Glutamatergic neuron (in vitro differentiated cells): ENCODE data around the gene MTFR1L. TPM values are rescaled to one million over a fixed set of nuclear protein-coding genes. Genes with fewer than 3 reads are reported as not detected.

Experiments used
- DNase-seq: peaks from one replicate; pipeline ENCODE4 v3.0.0; 2022
- H3K27ac Mint-ChIP-seq: one replicate; pipeline ENCODE4 v1.8.0; 2020; ENCODE audit warnings: mild to moderate bottlenecking, mixed read lengths, inconsistent platforms; ENCODE audit not compliant: unreplicated experiment
- H3K27me3 Mint-ChIP-seq: one replicate; pipeline ENCODE4 v1.8.0; 2020; ENCODE audit warnings: mild to moderate bottlenecking, moderate library complexity, mixed read lengths, inconsistent platforms; ENCODE audit not compliant: unreplicated experiment
- H3K36me3 Mint-ChIP-seq: one replicate; pipeline ENCODE4 v1.8.0; 2020; ENCODE audit warnings: mild to moderate bottlenecking, mixed read lengths, inconsistent platforms; ENCODE audit not compliant: unreplicated experiment
- H3K4me1 Mint-ChIP-seq: one replicate; pipeline ENCODE4 v1.8.0; 2020; ENCODE audit warnings: mild to moderate bottlenecking, low read depth, mixed read lengths, inconsistent platforms; ENCODE audit not compliant: unreplicated experiment
- H3K4me3 Mint-ChIP-seq: one replicate; pipeline ENCODE4 v1.8.0; 2020; ENCODE audit warnings: mild to moderate bottlenecking, mixed read lengths, inconsistent platforms; ENCODE audit not compliant: unreplicated experiment
- H3K9me3 Mint-ChIP-seq: one replicate; pipeline ENCODE4 v1.8.0; 2020; ENCODE audit warnings: mild to moderate bottlenecking, moderate library complexity, mixed read lengths, inconsistent platforms; ENCODE audit not compliant: unreplicated experiment
- CTCF ChIP-seq: fragments of 200-600 bp; sonication (generic); IDR thresholded peaks from one replicate; pipeline ENCODE4 v1.5.0; 2021; ENCODE audit not compliant: partially characterized antibody, unreplicated experiment
- total RNA-seq: library from RNA; stranded (reverse); fragmentation: NEBNext Ultra II Directional; extraction: Animal tissue kit (Norgen Biotek cat#: 25700); gene quantifications from one replicate; pipeline ENCODE4 v1.2.1, GENCODE V29; 2021; ENCODE audit not compliant: unreplicated experiment

MTFR1L gene
- total RNA-seq, 1 donor from 2014 or later, result 70.4 TPM

- peaks cover 2% of the 10 kb centered on the region for H3K9me3 Mint-ChIP-seq
- peaks cover 22% of the 10 kb centered on the region for H3K4me1 Mint-ChIP-seq
- DNase-seq, result no peak
- H3K27ac Mint-ChIP-seq, result peak overlapping the region; percentile 81
- H3K4me3 Mint-ChIP-seq, result peak overlapping the region; percentile 65
- no peaks in the 10 kb centered on the region for H3K36me3 Mint-ChIP-seq
- H3K27me3 Mint-ChIP-seq, result peaks cover 4% of the 10 kb centered on the region
- no peak for TF ChIP-seq CTCF
Measured at GRCh38 chr1:25799352-25799934, 20.3 kb upstream of the MTFR1L start.

DNA sequence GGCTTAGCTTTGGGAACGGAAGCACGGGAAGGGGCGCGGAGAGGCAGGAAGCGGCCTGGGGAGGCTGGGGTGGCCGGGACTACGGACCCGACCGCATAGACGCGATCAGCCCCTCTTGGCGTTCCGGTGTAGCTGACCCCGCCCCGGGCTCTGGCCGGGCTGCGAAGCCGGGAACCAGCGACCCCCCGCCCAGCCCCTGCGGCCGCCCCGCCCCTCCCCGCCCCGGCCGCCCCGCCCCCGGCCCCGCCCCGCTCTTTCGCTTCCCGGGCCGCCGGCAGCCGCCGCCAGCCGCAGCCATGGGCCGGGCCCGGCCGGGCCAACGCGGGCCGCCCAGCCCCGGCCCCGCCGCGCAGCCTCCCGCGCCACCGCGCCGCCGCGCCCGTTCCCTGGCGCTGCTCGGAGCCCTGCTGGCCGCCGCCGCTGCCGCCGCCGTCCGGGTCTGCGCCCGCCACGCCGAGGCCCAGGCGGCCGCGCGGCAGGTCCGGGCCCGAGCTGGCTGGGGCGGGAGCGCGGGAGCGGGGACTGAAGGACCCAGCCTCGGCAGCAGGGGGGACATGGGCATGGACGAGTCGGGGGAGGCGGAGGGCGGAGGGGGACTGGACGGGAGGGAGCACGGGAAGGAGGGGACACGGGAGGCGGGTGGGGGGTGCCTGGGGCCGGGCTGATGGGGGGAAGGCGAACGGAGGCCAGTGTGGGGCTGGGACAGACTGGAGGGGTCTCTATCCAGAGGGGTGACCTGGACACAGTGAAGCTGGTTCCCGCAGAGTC lies 19.6 kb upstream of the MTFR1L start, which contains the start of gene SELENON:
TSS of gene SELENON (plus strand) at position 259 of the 768 bp plus-strand sequence. CDS start at position 297, 38 bp downstream.
- peaks cover under 1% of the 10 kb centered on the region for H3K9me3 Mint-ChIP-seq
- H3K27me3 Mint-ChIP-seq, result peaks cover 4% of the 10 kb centered on the region
- peak within 1 kb of the TSS; percentile 90 for H3K27ac Mint-ChIP-seq
- peak; percentile 81 for DNase-seq
- peaks cover 23% of the 10 kb centered on the region for H3K4me1 Mint-ChIP-seq
- peak within 1 kb of the TSS; percentile 90 for H3K4me3 Mint-ChIP-seq
- no peak for TF ChIP-seq CTCF
- no peaks in the 10 kb centered on the region for H3K36me3 Mint-ChIP-seq

DNA sequence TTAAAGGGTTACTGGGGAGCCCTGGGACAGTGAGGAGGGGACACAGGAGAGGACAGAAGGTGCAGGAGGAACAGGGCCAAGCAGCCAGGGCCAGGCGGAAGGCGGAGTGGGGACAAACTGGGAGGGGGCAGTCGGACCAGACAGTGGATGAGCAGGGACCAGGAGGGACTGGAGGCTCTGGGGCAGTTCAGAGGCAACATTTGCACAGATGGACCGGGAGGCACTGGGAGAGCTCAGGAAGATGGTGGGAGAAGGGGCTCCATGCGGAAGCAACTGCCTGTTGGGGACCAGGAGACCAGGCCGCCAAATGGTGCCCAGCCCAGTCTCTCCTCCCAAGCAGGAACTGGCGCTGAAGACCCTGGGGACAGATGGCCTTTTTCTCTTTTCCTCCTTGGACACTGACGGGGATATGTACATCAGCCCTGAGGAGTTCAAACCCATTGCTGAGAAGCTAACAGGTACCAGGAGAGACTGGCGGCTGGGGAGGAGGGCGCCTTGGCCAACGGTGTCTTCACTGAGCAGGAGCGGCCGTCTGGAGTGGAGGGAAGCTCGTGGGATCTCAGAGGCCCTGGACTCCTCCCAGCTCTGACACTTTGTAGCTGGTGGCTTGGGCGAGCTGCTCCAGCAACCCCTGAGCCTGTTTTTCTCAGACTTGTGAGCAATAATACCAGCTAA lies 18.9 kb upstream of the MTFR1L start:
- peak overlapping the region; percentile 90 for H3K27ac Mint-ChIP-seq
- peaks cover 21% of the 10 kb centered on the region for H3K4me1 Mint-ChIP-seq
- H3K9me3 Mint-ChIP-seq, result no peaks in the 10 kb centered on the region
- TF ChIP-seq CTCF, result no peak
- peak overlapping the region; percentile 90 for H3K4me3 Mint-ChIP-seq
- no peaks in the 10 kb centered on the region for H3K36me3 Mint-ChIP-seq
- DNase-seq, result no peak
- peaks cover 4% of the 10 kb centered on the region for H3K27me3 Mint-ChIP-seq

DNA sequence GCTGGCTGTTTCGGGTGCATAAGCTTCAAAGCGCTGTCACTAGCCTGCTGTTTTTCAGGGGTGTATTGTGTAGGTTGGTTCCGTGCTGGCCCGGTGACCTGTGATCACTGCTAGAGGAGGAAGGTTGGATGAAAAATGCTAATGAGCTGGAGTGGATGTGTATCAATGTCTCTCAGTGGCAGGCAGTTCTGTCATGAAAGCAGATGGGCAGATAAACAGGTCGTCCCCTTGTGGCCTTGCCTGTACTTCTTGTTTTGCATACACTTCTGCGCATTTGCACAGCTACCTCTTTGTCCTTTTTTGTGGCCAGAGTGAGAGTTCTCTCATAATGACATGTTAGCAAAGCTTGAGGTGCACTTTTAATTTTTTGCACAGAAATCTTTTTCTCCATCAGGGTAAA lies 16.8 kb upstream of the MTFR1L start:
- DNase-seq, result no peak

More for the DNA sequence above, 16.8 kb upstream of the MTFR1L start:
- peaks cover 12% of the 10 kb centered on the region for H3K4me1 Mint-ChIP-seq
- H3K4me3 Mint-ChIP-seq, result peak overlapping the region; percentile 45
- H3K9me3 Mint-ChIP-seq, result no peaks in the 10 kb centered on the region
- no peaks in the 10 kb centered on the region for H3K36me3 Mint-ChIP-seq
- no peak for TF ChIP-seq CTCF
- peaks cover 2% of the 10 kb centered on the region for H3K27me3 Mint-ChIP-seq
- H3K27ac Mint-ChIP-seq, result peak overlapping the region; percentile 72
